GM19099 (cell line): ENCODE data around the gene AEBP2.

Experiments
- POLR2A ChIP-seq: IDR thresholded peaks from 3 replicates; pipeline ENCODE4 v1.6.1; 2011; ENCODE audit warnings: low read depth; ENCODE audit not compliant: insufficient read length; ENCODE audit errors: extremely low read depth

Gene AEBP2

GRCh38 chr12:19548834-19549233 lies 109.5 kb downstream of the AEBP2 start:
- no peak for TF ChIP-seq POLR2A

- TF ChIP-seq POLR2A, result no peak
Observed at GRCh38 chr12:19550626-19551025, 111.3 kb downstream of the AEBP2 start.

- TF ChIP-seq POLR2A, result no peak
Observed at GRCh38 chr12:19553175-19553574, 113.9 kb downstream of the AEBP2 start.

- no peak for TF ChIP-seq POLR2A
Observed at GRCh38 chr12:19561411-19561961, 122.2 kb downstream of the AEBP2 start.
